H9 (cell line): Measurements from ENCODE around the gene TBC1D20. TPM values are rescaled to one million over a fixed set of nuclear protein-coding genes. Genes with fewer than 3 reads are reported as not detected.

Experiments
- DNase-seq: peaks from one replicate; pipeline ENCODE4 v3.0.0-alpha.2; 2017
- H2AFZ ChIP-seq: one replicate; pipeline ENCODE4 v1.6.1; 2013; ENCODE audit warnings: mild to moderate bottlenecking, low read length, control low read depth, moderate library complexity
- H2AK5ac ChIP-seq: 2 replicates; pipeline ENCODE4 v1.6.1; 2013; ENCODE audit warnings: low read length, control low read depth, mixed read lengths; ENCODE audit not compliant: insufficient read length
- H2BK120ac ChIP-seq: one replicate; pipeline ENCODE4 v1.6.1; 2013; ENCODE audit warnings: low read depth, mild to moderate bottlenecking, low read length, control low read depth, inconsistent platforms; ENCODE audit not compliant: poor library complexity, severe bottlenecking
- H2BK12ac ChIP-seq: 2 replicates; pipeline ENCODE4 v1.6.1; 2013; ENCODE audit warnings: low read length, control low read depth, mixed read lengths, low read depth; ENCODE audit not compliant: insufficient read length
- H2BK15ac ChIP-seq: 2 replicates; pipeline ENCODE4 v1.6.1; 2013; ENCODE audit warnings: low read depth, low read length, control low read depth
- H2BK20ac ChIP-seq: one replicate; pipeline ENCODE4 v1.6.1; 2013; ENCODE audit warnings: low read depth, mild to moderate bottlenecking, low read length, control low read depth, inconsistent platforms; ENCODE audit not compliant: poor library complexity, severe bottlenecking
- H2BK5ac ChIP-seq: 2 replicates; pipeline ENCODE4 v1.6.1; 2013; ENCODE audit warnings: low read length, control low read depth, mixed read lengths; ENCODE audit not compliant: insufficient read length
- H3K14ac ChIP-seq: 2 replicates; pipeline ENCODE4 v1.6.1; 2013; ENCODE audit warnings: low read length, control low read depth; ENCODE audit not compliant: insufficient read depth
- H3K18ac ChIP-seq: 2 replicates; pipeline ENCODE4 v1.6.1; 2013; ENCODE audit warnings: low read depth, mild to moderate bottlenecking, mixed read lengths, low read length, control low read depth; ENCODE audit not compliant: insufficient read length
- H3K23ac ChIP-seq: 2 replicates; pipeline ENCODE4 v1.6.1; 2013; ENCODE audit warnings: low read length, control low read depth, mixed read lengths, low read depth; ENCODE audit not compliant: insufficient read length
- H3K23me2 ChIP-seq: 2 replicates; pipeline ENCODE4 v1.6.1; 2013; ENCODE audit warnings: low read depth, mild to moderate bottlenecking, mixed read lengths, low read length, control low read depth; ENCODE audit not compliant: insufficient read length, poor library complexity, severe bottlenecking
- H3K27ac ChIP-seq: 2 replicates; pipeline ENCODE4 v1.5.1; 2013; ENCODE audit warnings: low read length, control low read depth, mixed read lengths, low read depth; ENCODE audit not compliant: insufficient read length
- H3K27me3 ChIP-seq: 2 replicates; pipeline ENCODE4 v1.6.1; 2013; ENCODE audit warnings: low read length, control low read depth, inconsistent platforms; ENCODE audit not compliant: insufficient read depth
- H3K4ac ChIP-seq: 2 replicates; pipeline ENCODE4 v1.6.1; 2013; ENCODE audit warnings: low read depth, mild to moderate bottlenecking, control low read depth, inconsistent platforms, low read length, moderate library complexity
- H3K4me1 ChIP-seq: 2 replicates; pipeline ENCODE4 v1.6.1; 2013; ENCODE audit warnings: low read length, control low read depth, inconsistent platforms; ENCODE audit not compliant: insufficient read depth
- H3K4me2 ChIP-seq: 2 replicates; pipeline ENCODE4 v1.6.1; 2013; ENCODE audit warnings: low read length, control low read depth, mixed read lengths; ENCODE audit not compliant: insufficient read length, insufficient read depth
- H3K56ac ChIP-seq: 2 replicates; pipeline ENCODE4 v1.6.1; 2013; ENCODE audit warnings: low read depth, mild to moderate bottlenecking, mixed read lengths, low read length, control low read depth; ENCODE audit not compliant: insufficient read length
- H3K79me1 ChIP-seq: 2 replicates; pipeline ENCODE4 v1.6.1; 2013; ENCODE audit warnings: low read depth, mild to moderate bottlenecking, moderate library complexity, low read length, control low read depth, inconsistent platforms; ENCODE audit not compliant: insufficient read depth, poor library complexity, severe bottlenecking
- H3K79me2 ChIP-seq: 2 replicates; pipeline ENCODE4 v1.6.1; 2013; ENCODE audit warnings: low read length, control low read depth, inconsistent platforms; ENCODE audit not compliant: insufficient read depth
- H3K9ac ChIP-seq: 2 replicates; pipeline ENCODE4 v1.6.1; 2013; ENCODE audit warnings: low read length, control low read depth, mixed read lengths; ENCODE audit not compliant: insufficient read length; ENCODE audit errors: extremely low read depth
- H3K9me3 ChIP-seq: one replicate; pipeline ENCODE4 v1.6.1; 2013; ENCODE audit warnings: low read depth, low read length, inconsistent platforms; ENCODE audit not compliant: control insufficient read depth
- H3T11ph ChIP-seq: one replicate; pipeline ENCODE4 v1.6.1; 2013; ENCODE audit warnings: mild to moderate bottlenecking, low read length, control low read depth, inconsistent platforms
- H4K20me1 ChIP-seq: one replicate; pipeline ENCODE4 v1.6.1; 2013; ENCODE audit not compliant: control insufficient read depth, insufficient read length, insufficient read depth
- H4K5ac ChIP-seq: 2 replicates; pipeline ENCODE4 v1.6.1; 2013; ENCODE audit warnings: low read depth, mild to moderate bottlenecking, mixed read lengths, low read length, control low read depth; ENCODE audit not compliant: insufficient read length
- H4K8ac ChIP-seq: replicated peaks from 2 replicates; pipeline ENCODE4 v1.6.1; 2013; ENCODE audit warnings: low read length, control low read depth, mixed read lengths, low read depth; ENCODE audit not compliant: insufficient read length
- H4K91ac ChIP-seq: 2 replicates; pipeline ENCODE4 v1.6.1; 2013; ENCODE audit warnings: low read depth, mild to moderate bottlenecking, moderate library complexity, mixed read lengths, low read length, control low read depth; ENCODE audit not compliant: insufficient read length
- H3K27ac Mint-ChIP-seq, 3 experiments: 2 replicates in 2 of 3; 3 replicates in 1 of 3; pipeline ENCODE4 v1.8.0; 2020 to 2021; ENCODE audit warnings: mixed read lengths in 3 of 3, mild to moderate bottlenecking in 1 of 3, moderate library complexity in 1 of 3
- H3K27me3 Mint-ChIP-seq: 2 replicates; pipeline ENCODE4 v1.8.0; 2021; ENCODE audit warnings: low read depth, mild to moderate bottlenecking, moderate library complexity, mixed read lengths
- H3K36me3 Mint-ChIP-seq, 3 experiments: 2 replicates in 2 of 3; 3 replicates in 1 of 3; pipeline ENCODE4 v1.8.0; 2020 to 2021; ENCODE audit warnings: low read depth in 3 of 3, mixed read lengths in 3 of 3; ENCODE audit not compliant: insufficient read depth in 1 of 3
- H3K4me1 Mint-ChIP-seq, 2 experiments: 2 replicates each; pipeline ENCODE4 v1.8.0; 2020; ENCODE audit warnings: mixed read lengths in 2 of 2
- H3K4me3 Mint-ChIP-seq, 2 experiments: 2 replicates in 1 of 2; 3 replicates in 1 of 2; pipeline ENCODE4 v1.8.0; 2020 to 2021; ENCODE audit warnings: mild to moderate bottlenecking in 2 of 2, mixed read lengths in 2 of 2, moderate library complexity in 1 of 2
- H3K9me3 Mint-ChIP-seq, 2 experiments: 2 replicates in 1 of 2; 3 replicates in 1 of 2; pipeline ENCODE4 v1.8.0; 2020; ENCODE audit warnings: mild to moderate bottlenecking in 2 of 2, mixed read lengths in 2 of 2, moderate library complexity in 1 of 2
- WGBS: extraction: QIAGEN DNeasy Blood & Tissue Kit; methylation state at CpG from one replicate; pipeline ENCODE4 v1.1.7; 2013; ENCODE audit warnings: missing lambda C conversion rate, low lambda C conversion rate, mixed read lengths; ENCODE audit not compliant: insufficient read length; ENCODE audit errors: extremely low coverage; 5-methylcytosine and 5-hydroxymethylcytosine counted together
- total RNA-seq: library from RNA; stranded (reverse); gene quantifications from 2 replicates; pipeline ENCODE4 v1.2.1, GENCODE V29; 2021
- TF ChIP-seq, protein P1 (sequence below): fragments of 200-600 bp; sonication (generic); conservative IDR thresholded peaks from 3 replicates; pipeline ENCODE4 v1.8.0; 2021; ENCODE audit warnings: antibody characterized with exemption, mild to moderate bottlenecking

TBC1D20 gene
- total RNA-seq, 1 experiment from 2014 or later, result 17.9 TPM

DNA sequence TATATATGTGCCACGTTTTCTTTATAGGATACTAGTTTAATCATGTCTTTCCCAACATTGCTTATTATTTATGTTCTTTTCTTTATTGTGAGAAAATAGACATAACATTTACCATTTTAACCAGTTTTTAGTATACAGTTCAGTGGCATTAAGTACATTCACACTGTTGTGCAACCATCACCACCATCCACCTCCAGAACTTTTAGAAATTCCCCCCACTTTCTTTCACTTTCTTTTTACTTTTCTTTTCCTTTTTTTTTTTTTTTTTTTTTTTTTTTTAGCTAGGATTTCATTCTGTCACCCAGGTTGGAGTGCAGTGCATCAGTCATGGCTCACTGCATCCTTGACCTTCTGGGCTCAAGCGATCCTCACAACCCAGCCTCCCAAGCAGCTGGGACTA lies 35.8 kb downstream of the TBC1D20 start:
- TF ChIP-seq, protein P1, sequence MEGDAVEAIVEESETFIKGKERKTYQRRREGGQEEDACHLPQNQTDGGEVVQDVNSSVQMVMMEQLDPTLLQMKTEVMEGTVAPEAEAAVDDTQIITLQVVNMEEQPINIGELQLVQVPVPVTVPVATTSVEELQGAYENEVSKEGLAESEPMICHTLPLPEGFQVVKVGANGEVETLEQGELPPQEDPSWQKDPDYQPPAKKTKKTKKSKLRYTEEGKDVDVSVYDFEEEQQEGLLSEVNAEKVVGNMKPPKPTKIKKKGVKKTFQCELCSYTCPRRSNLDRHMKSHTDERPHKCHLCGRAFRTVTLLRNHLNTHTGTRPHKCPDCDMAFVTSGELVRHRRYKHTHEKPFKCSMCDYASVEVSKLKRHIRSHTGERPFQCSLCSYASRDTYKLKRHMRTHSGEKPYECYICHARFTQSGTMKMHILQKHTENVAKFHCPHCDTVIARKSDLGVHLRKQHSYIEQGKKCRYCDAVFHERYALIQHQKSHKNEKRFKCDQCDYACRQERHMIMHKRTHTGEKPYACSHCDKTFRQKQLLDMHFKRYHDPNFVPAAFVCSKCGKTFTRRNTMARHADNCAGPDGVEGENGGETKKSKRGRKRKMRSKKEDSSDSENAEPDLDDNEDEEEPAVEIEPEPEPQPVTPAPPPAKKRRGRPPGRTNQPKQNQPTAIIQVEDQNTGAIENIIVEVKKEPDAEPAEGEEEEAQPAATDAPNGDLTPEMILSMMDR, result no peak
- Histone ChIP-seq H3K9me3 (no peaks in the 10 kb centered on the region), H3K23ac (no peak overlapping the region), H4K91ac (no peak overlapping the region), H3K23me2 (no peaks in the 10 kb centered on the region), H2AFZ (no peak overlapping the region), H2AK5ac (no peak overlapping the region), H4K5ac (no peak overlapping the region), H3K14ac (no peak overlapping the region), H3K79me2 (no peaks in the 10 kb centered on the region), H2BK120ac (no peak overlapping the region), H3K4me1 (no peaks in the 10 kb centered on the region), H2BK12ac (no peak overlapping the region), H3K27me3 (no peaks in the 10 kb centered on the region), H3K79me1 (no peaks in the 10 kb centered on the region), H3K4ac (no peak overlapping the region), H2BK20ac (no peak overlapping the region), H4K20me1 (no peaks in the 10 kb centered on the region), H4K8ac (no peak overlapping the region), H3K4me2 (no peak overlapping the region), H2BK15ac (no peak overlapping the region), H3K18ac (no peak overlapping the region), H2BK5ac (no peak overlapping the region), H3K9ac (no peak overlapping the region), H3K27ac (no peak overlapping the region), H3K56ac (no peak overlapping the region), H3T11ph (no peak overlapping the region)
- no CpG with 5 or more reads among the region's 2 CpGs for WGBS
- Mint-ChIP-seq H3K36me3 (peaks cover 28 to 57% (median 54%) of the 10 kb centered on the region in 3 experiments), H3K9me3 (no peaks in the 10 kb centered on the region), H3K4me1 (peaks cover 3 to 8% of the 10 kb centered on the region in 2 experiments; a peak in 3 of 4 replicates), H3K27me3 (peaks cover under 1% of the 10 kb centered on the region), H3K27ac (no peak overlapping the region), H3K4me3 (no peak overlapping the region)
- no peak for DNase-seq
